Measurements from ENCODE around the gene PARD3. TPM values are rescaled to one million over a fixed set of nuclear protein-coding genes. Genes with fewer than 3 reads are reported as not detected.

The PARD3 gene
- total RNA-seq, 4 donors from 2014 or later, result 30.9 to 54.6 (median 40.0) TPM

DNA sequence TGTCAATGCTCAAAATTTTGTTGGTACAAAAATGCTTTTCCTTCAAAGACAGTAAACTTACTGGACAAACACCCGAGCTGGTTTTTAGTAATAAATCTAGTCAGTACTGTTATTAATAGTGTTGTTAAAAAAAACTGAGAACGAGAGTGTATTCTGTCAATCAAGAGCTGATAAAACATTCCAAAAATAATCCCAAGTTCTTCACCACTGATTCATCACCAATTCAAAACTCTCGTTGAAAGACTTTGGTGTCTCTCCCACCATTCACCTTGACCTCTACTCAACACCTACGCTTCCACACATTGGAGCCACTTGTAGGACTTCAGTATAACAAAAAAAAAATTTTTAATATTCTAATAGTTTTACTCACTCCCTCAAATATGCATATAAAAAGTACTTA is 279.2 kb downstream of the PARD3 start:
- ATAC-seq (ENCODE audit: low FRiP score) (no peak), DNase-seq (ENCODE audit: low spot score) (no peak)
- TF ChIP-seq, protein P1, sequence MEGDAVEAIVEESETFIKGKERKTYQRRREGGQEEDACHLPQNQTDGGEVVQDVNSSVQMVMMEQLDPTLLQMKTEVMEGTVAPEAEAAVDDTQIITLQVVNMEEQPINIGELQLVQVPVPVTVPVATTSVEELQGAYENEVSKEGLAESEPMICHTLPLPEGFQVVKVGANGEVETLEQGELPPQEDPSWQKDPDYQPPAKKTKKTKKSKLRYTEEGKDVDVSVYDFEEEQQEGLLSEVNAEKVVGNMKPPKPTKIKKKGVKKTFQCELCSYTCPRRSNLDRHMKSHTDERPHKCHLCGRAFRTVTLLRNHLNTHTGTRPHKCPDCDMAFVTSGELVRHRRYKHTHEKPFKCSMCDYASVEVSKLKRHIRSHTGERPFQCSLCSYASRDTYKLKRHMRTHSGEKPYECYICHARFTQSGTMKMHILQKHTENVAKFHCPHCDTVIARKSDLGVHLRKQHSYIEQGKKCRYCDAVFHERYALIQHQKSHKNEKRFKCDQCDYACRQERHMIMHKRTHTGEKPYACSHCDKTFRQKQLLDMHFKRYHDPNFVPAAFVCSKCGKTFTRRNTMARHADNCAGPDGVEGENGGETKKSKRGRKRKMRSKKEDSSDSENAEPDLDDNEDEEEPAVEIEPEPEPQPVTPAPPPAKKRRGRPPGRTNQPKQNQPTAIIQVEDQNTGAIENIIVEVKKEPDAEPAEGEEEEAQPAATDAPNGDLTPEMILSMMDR (IDR thresholded peaks at IDR 0.05), result no peak

DNA sequence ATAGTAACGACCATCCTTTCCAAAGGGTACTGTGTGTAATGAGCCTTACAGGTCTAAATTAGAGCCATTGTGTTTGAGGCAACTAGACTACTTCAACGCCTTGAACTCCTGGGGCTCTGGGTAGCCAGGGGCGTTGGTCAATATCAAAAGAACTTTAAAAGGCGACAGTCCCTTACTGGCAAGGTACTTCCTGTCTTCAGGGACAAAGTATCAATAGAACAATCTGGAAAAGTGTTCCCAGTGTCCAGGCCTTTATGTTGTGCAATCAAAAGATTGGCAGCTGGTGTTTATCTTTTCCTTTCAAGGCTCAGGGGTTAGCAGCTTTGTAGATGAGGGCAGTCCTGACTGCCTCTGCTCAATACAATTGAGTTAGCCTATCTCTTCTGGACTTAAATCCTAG is 284.3 kb downstream of the PARD3 start:
- no peak for ATAC-seq (ENCODE audit: low FRiP score)
- no peak for DNase-seq (ENCODE audit: low spot score)
- TF ChIP-seq, protein P1 (IDR thresholded peaks at IDR 0.05), result no peak

DNA sequence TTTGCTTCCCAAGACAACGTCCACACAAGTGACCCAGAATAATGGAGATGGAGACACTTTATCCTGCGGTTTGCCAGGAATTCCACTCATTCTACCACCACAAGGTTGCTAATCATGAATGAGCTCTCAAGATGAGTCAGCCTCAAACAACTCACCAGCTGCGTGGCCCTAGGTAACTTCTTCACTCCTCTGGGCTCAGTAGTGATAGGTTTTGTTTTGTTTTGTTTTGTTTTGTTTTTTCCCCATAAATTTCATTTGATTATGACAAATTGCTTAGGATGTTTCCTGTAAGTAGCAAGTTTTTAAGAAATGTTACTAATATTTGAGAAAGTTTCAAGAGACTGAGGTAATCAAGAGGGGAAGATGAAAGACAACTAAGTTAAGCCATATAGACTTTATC is 286.8 kb downstream of the PARD3 start:
- peak; percentile 75 for ATAC-seq (ENCODE audit: low FRiP score)
- no peak for DNase-seq (ENCODE audit: low spot score)

DNA sequence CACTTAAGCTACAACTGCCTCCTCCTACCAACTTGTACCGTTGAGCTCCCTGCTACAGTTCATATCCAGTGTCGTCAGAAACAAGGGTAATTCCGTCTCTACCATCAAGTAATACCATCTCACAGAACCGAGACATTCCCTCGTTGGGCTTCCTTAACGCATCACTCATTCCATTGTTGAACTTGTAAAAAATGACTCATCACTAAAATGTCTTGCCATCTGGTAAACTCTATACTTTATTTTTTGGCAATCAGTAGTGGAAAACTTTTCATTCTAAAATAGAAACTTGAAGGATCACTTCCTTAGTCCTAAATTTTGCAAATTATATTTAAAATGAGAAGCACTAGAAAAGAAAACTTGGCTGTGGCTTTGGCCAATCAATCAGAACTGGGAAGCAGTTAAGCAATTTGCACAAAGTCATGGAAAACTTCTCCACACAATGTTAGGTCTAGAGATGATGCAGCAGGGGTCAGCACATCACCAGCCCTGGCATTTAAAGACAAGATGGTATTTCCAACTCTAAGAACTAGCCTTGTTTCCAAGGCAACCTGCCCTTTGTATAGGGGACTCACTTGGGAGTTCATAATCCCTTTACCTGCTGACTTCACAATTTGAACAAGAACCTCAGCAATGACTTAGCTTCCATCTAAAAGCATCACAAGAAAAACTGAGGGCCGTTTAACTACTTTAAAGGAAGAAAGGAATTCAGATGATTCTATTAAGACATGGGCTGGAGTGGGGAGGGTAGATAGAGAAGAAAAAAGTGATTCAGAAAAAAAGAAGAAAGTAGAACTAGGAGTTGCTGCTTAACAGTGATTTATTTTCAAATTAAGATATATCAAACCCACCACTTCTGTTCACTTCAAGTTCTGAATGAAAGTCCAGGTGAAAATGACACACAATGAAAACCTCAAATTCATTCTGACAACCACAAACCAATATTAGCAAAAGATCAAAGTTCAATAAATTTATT is 288.1 kb downstream of the PARD3 start:
- no peak for DNase-seq (ENCODE audit: low spot score)
- TF ChIP-seq, protein P1 (IDR thresholded peaks at IDR 0.05), result no peak
- peak; percentile 65 for ATAC-seq (ENCODE audit: low FRiP score)

More for the DNA sequence above, 286.8 kb downstream of the PARD3 start:
- TF ChIP-seq, protein P1 (IDR thresholded peaks at IDR 0.05), result no peak

DNA sequence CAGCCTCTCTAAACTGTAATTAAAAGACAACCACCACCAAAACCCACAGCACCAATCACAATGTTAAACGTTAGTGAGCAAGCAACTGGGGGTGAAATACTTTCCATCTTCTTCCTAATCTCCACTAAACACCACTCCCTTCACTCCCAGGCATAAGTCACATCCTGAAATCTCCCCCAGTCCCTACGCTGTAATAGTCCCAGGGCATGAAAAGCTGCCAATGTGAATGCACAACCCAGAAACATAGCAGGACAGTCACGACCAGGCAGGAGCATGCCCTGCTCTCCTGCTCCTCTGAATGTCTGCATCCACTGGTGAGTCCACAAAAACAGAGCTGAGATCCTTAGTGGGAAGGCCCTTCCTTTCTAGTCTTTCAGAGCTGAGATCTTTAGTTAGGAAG is 288.9 kb downstream of the PARD3 start:
- DNase-seq (ENCODE audit: low spot score) (no peak), ATAC-seq (ENCODE audit: low FRiP score) (no peak)
- TF ChIP-seq, protein P1 (IDR thresholded peaks at IDR 0.05), result no peak

DNA sequence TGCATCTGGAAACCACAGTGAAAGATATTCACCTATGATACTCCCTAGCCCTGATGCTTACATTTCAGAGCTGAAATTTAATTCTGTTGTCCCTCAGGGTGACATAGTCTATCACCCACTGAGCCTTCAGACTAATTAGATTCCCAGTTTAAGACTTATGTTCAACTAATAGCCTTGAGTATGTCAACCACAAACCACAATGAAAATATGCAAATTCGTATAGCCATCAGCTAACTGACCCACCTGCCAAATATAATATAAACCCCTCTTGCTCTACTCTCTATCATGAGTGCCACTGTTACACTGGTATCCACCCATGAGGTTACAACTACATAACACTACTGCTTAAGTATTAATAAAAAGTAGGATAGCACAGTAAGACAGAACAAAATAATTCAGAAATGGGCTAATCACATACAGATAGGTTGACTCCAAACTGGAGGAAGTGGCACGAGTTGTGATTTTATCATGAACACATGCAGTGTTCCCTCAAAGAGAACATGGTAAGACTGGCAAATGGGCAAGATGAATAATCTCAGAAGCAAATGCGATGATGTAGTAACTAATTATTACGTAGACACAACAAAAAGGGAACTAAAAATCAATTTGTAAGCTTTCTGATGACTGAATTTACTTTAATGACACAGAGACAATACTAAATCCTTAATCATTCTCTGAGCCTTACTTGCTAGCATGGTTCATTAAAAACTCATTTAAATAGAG is 290.6 kb downstream of the PARD3 start:
- TF ChIP-seq, protein P1 (IDR thresholded peaks at IDR 0.05), result no peak
- ATAC-seq (ENCODE audit: low FRiP score) (no peak), DNase-seq (ENCODE audit: low spot score) (no peak)
